Smooth muscle cell (in vitro differentiated cells): ENCODE data around the gene ISL1. TPM values are rescaled to one million over a fixed set of nuclear protein-coding genes. Genes with fewer than 3 reads are reported as not detected.

Experiments used
- DNase-seq: peaks from one replicate; lab custom pipeline; 2025; ENCODE audit not compliant: unreplicated experiment; lab: John Stamatoyannopoulos, UW
- H2AFZ ChIP-seq: fragments of 200-600 bp; sonication (generic); 2 replicates; pipeline ENCODE4 v1.6.0; 2016; ENCODE audit warnings: antibody characterized with exemption, low read depth, mild to moderate bottlenecking
- H3F3A ChIP-seq: fragments of 200-600 bp; sonication (generic); 2 replicates; pipeline ENCODE4 v1.6.0; 2017; ENCODE audit warnings: antibody characterized with exemption, low read depth
- H3K27ac ChIP-seq: fragments of 200-600 bp; sonication (generic); 2 replicates; pipeline ENCODE4 v1.5.1; 2016; ENCODE audit warnings: low read depth, mild to moderate bottlenecking
- H3K27me3 ChIP-seq: fragments of 200-600 bp; sonication (generic); 2 replicates; pipeline ENCODE4 v1.6.1; 2016; ENCODE audit warnings: low read depth, mild to moderate bottlenecking
- H3K36me3 ChIP-seq: fragments of 200-600 bp; sonication (generic); 2 replicates; pipeline ENCODE4 v1.5.1; 2016; ENCODE audit warnings: low read depth
- H3K4me1 ChIP-seq: fragments of 200-600 bp; sonication (generic); 2 replicates; pipeline ENCODE4 v1.5.1; 2016; ENCODE audit warnings: low read depth
- H3K4me2 ChIP-seq: fragments of 200-600 bp; sonication (generic); 2 replicates; pipeline ENCODE4 v1.6.0; 2016; ENCODE audit warnings: mild to moderate bottlenecking
- H3K4me3 ChIP-seq: fragments of 200-600 bp; sonication (generic); 2 replicates; pipeline ENCODE4 v1.5.1; 2016; ENCODE audit warnings: mild to moderate bottlenecking
- H3K79me2 ChIP-seq: fragments of 200-600 bp; sonication (generic); 2 replicates; pipeline ENCODE4 v1.6.0; 2016; ENCODE audit warnings: low read depth, mild to moderate bottlenecking
- H3K9ac ChIP-seq: fragments of 200-600 bp; sonication (generic); 2 replicates; pipeline ENCODE4 v1.6.0; 2016; ENCODE audit warnings: low read depth
- H3K9me3 ChIP-seq: fragments of 200-600 bp; sonication (generic); replicated peaks from 2 replicates; pipeline ENCODE4 v1.5.1; 2016; ENCODE audit warnings: low read depth
- H4K20me1 ChIP-seq: fragments of 200-600 bp; sonication (generic); 2 replicates; pipeline ENCODE4 v1.6.0; 2016; ENCODE audit warnings: low read depth
- WGBS: methylation state at CpG from one replicate; pipeline ENCODE4 v1.1.7; 2016; ENCODE audit warnings: low lambda C conversion rate; 5-methylcytosine and 5-hydroxymethylcytosine counted together
- polyA plus RNA-seq: library from polyadenylated mRNA; unstranded; fragments of >200 nt; fragmentation: Nextera tagmentation; extraction: Ambion mirVana; gene quantifications from 2 replicates; pipeline ENCODE4 v1.2.1, GENCODE V29; 2016
- total RNA-seq: library from RNA; depleted of rRNA; stranded (reverse); fragments of >200 nt; gene quantifications from 2 replicates; pipeline ENCODE4 v1.2.3, GENCODE V29; 2014
- TF ChIP-seq, protein P1 (sequence below): fragments of 200-600 bp; sonication (generic); IDR thresholded peaks from 2 replicates; pipeline ENCODE4 v1.5.1; 2017; ENCODE audit warnings: borderline replicate concordance, mild to moderate bottlenecking, antibody characterized with exemption; ENCODE audit not compliant: insufficient read depth, poor library complexity, severe bottlenecking

The ISL1 gene
- total and polyA plus RNA-seq, 2 experiments from 2014 or later, result 3.6 to 16.0 TPM

DNA sequence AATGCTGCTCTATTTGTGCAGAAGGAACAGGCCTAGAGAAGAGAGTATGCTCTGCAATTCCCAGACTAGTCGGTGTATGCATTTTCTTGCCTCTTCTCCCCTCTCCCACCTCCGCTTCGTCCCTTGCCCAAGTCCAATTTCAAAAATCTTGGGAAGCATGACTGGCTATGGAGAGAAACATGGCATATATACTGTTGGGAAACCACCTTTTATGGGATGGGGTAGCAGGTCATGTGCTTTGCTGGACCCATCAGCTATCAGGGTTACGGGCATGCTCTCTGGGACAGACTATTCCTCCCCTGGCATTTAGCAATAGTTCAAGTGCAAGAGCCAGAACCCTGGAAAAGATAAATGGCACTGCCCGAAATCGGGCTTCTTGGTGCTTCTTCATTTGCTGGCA, 12.0 kb downstream of the ISL1 start:
- H4K20me1 ChIP-seq, result no peaks in the 10 kb centered on the region
- H3K27ac ChIP-seq, result no peak overlapping the region
- no peak overlapping the region for H3K9ac ChIP-seq
- H3K4me2 ChIP-seq, result no peak overlapping the region
- peaks cover 99% of the 10 kb centered on the region for H3K27me3 ChIP-seq
- no peaks in the 10 kb centered on the region for H3K36me3 ChIP-seq
- peaks cover 29% of the 10 kb centered on the region for H3K4me1 ChIP-seq
- peaks cover 4% of the 10 kb centered on the region for H3K79me2 ChIP-seq
- WGBS, result 58% methylated on average over 6 of the region's 6 CpGs
- TF ChIP-seq, protein P1, sequence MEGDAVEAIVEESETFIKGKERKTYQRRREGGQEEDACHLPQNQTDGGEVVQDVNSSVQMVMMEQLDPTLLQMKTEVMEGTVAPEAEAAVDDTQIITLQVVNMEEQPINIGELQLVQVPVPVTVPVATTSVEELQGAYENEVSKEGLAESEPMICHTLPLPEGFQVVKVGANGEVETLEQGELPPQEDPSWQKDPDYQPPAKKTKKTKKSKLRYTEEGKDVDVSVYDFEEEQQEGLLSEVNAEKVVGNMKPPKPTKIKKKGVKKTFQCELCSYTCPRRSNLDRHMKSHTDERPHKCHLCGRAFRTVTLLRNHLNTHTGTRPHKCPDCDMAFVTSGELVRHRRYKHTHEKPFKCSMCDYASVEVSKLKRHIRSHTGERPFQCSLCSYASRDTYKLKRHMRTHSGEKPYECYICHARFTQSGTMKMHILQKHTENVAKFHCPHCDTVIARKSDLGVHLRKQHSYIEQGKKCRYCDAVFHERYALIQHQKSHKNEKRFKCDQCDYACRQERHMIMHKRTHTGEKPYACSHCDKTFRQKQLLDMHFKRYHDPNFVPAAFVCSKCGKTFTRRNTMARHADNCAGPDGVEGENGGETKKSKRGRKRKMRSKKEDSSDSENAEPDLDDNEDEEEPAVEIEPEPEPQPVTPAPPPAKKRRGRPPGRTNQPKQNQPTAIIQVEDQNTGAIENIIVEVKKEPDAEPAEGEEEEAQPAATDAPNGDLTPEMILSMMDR, result no peak
- H3F3A ChIP-seq, result no peaks in the 10 kb centered on the region
- H3K9me3 ChIP-seq, result no peaks in the 10 kb centered on the region
- no peak for DNase-seq
- no peak overlapping the region for H3K4me3 ChIP-seq
- no peak overlapping the region for H2AFZ ChIP-seq

DNA sequence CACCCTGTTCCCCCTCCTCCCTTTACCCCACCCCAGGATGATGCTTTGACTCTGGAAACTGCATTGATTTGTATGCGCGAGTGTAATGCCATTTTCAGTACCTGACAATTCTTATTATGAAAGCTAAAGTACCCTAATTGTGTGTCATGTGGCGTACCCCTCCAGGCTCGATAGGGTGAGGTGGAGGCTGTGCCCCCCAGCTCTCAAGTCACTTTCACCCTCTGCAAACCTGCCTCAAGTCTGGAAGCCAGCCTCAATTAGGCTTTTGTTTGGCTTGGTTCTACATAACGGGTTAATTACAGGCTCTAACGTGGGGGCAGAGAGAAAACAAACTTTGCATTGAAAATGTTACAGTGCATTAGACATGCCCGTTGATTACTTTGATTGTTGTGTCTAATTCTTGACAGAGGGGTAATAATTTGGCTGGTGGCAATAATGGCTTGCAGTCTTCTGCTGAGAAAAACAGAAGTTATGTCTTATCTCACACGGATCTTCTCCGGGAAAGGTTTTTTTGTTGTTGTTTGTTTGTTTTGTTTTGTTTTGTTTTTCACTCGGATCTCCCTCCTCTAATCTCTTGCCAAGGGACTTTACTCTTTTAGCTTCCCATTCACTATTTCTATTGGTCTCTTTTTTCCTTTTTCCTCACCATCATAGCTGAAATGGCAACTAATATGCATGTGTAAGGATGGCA, 12.6 kb downstream of the ISL1 start:
- H3K27me3 ChIP-seq, result peaks cover 99% of the 10 kb centered on the region
- no peak overlapping the region for H3K4me2 ChIP-seq
- H3K9ac ChIP-seq, result no peak overlapping the region
- H3K79me2 ChIP-seq, result peaks cover 4% of the 10 kb centered on the region
- H3K4me1 ChIP-seq, result peaks cover 26% of the 10 kb centered on the region
- WGBS, result 29% methylated on average over 10 of the region's 10 CpGs
- no peaks in the 10 kb centered on the region for H4K20me1 ChIP-seq
- no peak for DNase-seq
- no peaks in the 10 kb centered on the region for H3F3A ChIP-seq
- no peaks in the 10 kb centered on the region for H3K36me3 ChIP-seq
- H3K9me3 ChIP-seq, result no peaks in the 10 kb centered on the region
- TF ChIP-seq, protein P1, result no peak
- no peak overlapping the region for H2AFZ ChIP-seq
- no peak overlapping the region for H3K4me3 ChIP-seq
- H3K27ac ChIP-seq, result no peak overlapping the region

DNA sequence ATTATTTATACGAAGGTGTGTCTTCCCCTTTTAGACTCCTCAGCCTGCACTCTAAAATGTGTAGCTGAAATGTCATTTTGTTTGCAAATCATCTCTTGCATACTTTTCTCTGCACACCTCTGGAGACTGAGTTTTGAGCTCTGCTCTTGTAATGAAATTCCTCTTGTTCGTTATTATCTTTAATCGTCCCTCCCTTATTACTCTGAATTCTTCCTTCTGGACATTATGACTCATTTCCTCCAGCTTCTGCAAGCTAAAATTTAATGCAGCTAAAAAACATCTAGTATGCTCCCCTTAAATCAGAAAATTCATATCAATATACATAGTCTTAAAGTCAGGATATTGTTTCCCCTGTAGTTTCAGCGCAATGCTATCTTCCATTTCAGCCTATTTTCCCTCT, 13.5 kb downstream of the ISL1 start:
- Histone ChIP-seq H3F3A (no peaks in the 10 kb centered on the region), H2AFZ (no peak overlapping the region), H3K4me2 (no peak overlapping the region), H3K36me3 (no peaks in the 10 kb centered on the region), H3K27ac (no peak overlapping the region), H3K4me1 (peaks cover 26% of the 10 kb centered on the region), H3K9ac (no peak overlapping the region), H3K27me3 (peaks cover 89% of the 10 kb centered on the region), H3K79me2 (no peaks in the 10 kb centered on the region), H4K20me1 (no peaks in the 10 kb centered on the region), H3K9me3 (no peaks in the 10 kb centered on the region), H3K4me3 (peak overlapping the region; percentile 4)
- DNase-seq, result no peak
- TF ChIP-seq, protein P1, result no peak
- WGBS, result 31% methylated on average over 4 of the region's 4 CpGs

DNA sequence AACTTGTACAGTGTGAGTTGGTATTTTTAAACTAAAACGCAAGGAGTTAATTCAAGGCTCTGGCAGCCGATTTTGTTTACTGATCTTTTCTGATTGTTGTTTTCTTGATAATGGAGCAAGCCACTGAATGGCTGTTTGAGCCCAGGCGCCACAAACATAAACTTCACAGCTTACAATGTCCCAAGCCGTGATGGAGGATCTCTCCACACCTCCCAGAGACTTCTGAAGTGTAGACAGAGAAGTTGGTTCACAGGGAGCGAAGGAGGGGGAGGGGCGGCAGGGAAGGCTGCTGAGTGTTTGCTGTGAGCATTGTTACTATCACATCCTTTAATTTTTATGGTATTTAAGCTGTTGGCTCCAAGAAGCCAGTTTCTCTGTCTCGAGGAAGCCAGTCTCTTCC, 14.7 kb downstream of the ISL1 start:
- peaks cover 79% of the 10 kb centered on the region for H3K27me3 ChIP-seq
- H3F3A ChIP-seq, result no peaks in the 10 kb centered on the region
- no peaks in the 10 kb centered on the region for H3K79me2 ChIP-seq
- TF ChIP-seq, protein P1, result no peak
- peak overlapping the region; percentile 45 for H3K4me3 ChIP-seq
- peak overlapping the region; percentile 82 for H3K4me2 ChIP-seq
- no peaks in the 10 kb centered on the region for H3K9me3 ChIP-seq
- H3K4me1 ChIP-seq, result peaks cover 18% of the 10 kb centered on the region
- no peak overlapping the region for H3K27ac ChIP-seq
- no peak for DNase-seq
- H3K36me3 ChIP-seq, result no peaks in the 10 kb centered on the region
- H2AFZ ChIP-seq, result peak overlapping the region; percentile 7
- under 1% methylated on average over 7 of the region's 7 CpGs for WGBS
- H4K20me1 ChIP-seq, result no peaks in the 10 kb centered on the region
- no peak overlapping the region for H3K9ac ChIP-seq
